Stomach smooth muscle (tissue), 2 donors: ENCODE measurements around the gene PRSS16.
"Not testable (repeated sequence)": the region's sequence is repeated elsewhere in the genome, so short reads cannot be mapped to it uniquely, and the experiment has no call there.

Experiments
- H3K27ac ChIP-seq: one replicate; pipeline ENCODE4 v1.7.0; 2013; ENCODE audit warnings: mild to moderate bottlenecking, low read length, inconsistent platforms
- H3K27me3 ChIP-seq, 2 donors: one replicate each; pipeline ENCODE4 v1.7.0; 2013; ENCODE audit warnings: low read length in 2 of 2; ENCODE audit not compliant: insufficient read depth in 2 of 2, control insufficient read depth in 1 of 2
- H3K36me3 ChIP-seq, 2 donors: one replicate each; pipeline ENCODE4 v1.7.0; 2013; ENCODE audit warnings: low read length in 2 of 2; ENCODE audit not compliant: control insufficient read depth in 2 of 2, insufficient read depth in 2 of 2
- H3K4me1 ChIP-seq: one replicate; pipeline ENCODE4 v1.7.0; 2013; ENCODE audit warnings: low read length; ENCODE audit not compliant: control insufficient read depth, insufficient read depth
- H3K4me3 ChIP-seq, 2 donors: one replicate each; pipeline ENCODE4 v1.7.0; 2013; ENCODE audit warnings: low read length in 2 of 2
- H3K9ac ChIP-seq, 2 donors: one replicate each; pipeline ENCODE4 v1.7.0; 2013; ENCODE audit warnings: low read length in 2 of 2, mild to moderate bottlenecking in 1 of 2
- H3K9me3 ChIP-seq, 2 donors: one replicate each; pipeline ENCODE4 v1.7.0; 2013; ENCODE audit warnings: low read length in 2 of 2; ENCODE audit not compliant: control insufficient read depth in 2 of 2
- donor health status: healthy.
- donor health status: Pancreatic carcinoma.

Gene PRSS16, protein sequence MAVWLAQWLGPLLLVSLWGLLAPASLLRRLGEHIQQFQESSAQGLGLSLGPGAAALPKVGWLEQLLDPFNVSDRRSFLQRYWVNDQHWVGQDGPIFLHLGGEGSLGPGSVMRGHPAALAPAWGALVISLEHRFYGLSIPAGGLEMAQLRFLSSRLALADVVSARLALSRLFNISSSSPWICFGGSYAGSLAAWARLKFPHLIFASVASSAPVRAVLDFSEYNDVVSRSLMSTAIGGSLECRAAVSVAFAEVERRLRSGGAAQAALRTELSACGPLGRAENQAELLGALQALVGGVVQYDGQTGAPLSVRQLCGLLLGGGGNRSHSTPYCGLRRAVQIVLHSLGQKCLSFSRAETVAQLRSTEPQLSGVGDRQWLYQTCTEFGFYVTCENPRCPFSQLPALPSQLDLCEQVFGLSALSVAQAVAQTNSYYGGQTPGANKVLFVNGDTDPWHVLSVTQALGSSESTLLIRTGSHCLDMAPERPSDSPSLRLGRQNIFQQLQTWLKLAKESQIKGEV

DNA sequence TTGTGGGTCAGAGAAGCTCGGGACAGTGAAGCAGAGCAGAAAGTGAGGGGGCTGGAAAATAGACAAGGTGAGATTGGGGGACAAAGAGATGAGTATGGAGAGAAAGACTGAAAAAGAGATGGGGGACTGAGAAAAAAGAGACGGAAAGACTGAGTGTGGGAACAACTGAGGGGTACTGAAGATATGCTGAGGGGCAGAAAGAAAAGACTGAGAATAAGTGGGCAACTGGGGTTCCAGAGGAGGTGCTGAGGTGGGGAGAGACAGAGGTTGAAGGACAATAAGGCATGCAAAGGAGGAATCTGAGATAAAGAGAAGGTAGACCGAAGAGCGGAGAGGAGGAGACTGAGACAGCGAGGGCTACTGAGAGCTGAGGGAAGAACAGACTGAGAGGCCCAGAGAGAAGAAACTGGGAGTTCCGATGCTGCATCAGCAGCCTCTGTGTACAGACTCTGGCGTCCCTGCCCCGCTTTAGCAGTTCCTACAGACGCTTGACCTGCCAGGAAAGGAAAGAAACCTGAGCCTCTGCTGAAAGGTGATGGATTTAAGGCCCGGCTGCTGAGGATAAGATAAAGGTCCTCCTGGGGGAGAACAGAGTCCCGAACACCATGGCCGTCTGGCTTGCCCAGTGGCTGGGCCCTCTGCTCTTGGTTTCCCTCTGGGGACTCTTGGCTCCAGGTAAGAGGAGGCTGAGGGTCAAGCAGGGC is at the start of gene PRSS16:
Gene PRSS16 (plus strand): TSS at position 569 of the 704 bp plus-strand sequence. CDS start 37 bp downstream, at position 606.
- H3K9ac ChIP-seq, result no peak within 1 kb of the TSS
- no peaks in the 10 kb centered on the region for H3K9me3 ChIP-seq
- no peaks in the 10 kb centered on the region for H3K36me3 ChIP-seq
- H3K4me1 ChIP-seq, result peaks cover 13% of the 10 kb centered on the region
- no peak within 1 kb of the TSS for H3K27ac ChIP-seq
- H3K27me3 ChIP-seq, result peaks cover 39 to 45% of the 10 kb centered on the region in 2 donors
- H3K4me3 ChIP-seq, result no peak within 1 kb of the TSS

DNA sequence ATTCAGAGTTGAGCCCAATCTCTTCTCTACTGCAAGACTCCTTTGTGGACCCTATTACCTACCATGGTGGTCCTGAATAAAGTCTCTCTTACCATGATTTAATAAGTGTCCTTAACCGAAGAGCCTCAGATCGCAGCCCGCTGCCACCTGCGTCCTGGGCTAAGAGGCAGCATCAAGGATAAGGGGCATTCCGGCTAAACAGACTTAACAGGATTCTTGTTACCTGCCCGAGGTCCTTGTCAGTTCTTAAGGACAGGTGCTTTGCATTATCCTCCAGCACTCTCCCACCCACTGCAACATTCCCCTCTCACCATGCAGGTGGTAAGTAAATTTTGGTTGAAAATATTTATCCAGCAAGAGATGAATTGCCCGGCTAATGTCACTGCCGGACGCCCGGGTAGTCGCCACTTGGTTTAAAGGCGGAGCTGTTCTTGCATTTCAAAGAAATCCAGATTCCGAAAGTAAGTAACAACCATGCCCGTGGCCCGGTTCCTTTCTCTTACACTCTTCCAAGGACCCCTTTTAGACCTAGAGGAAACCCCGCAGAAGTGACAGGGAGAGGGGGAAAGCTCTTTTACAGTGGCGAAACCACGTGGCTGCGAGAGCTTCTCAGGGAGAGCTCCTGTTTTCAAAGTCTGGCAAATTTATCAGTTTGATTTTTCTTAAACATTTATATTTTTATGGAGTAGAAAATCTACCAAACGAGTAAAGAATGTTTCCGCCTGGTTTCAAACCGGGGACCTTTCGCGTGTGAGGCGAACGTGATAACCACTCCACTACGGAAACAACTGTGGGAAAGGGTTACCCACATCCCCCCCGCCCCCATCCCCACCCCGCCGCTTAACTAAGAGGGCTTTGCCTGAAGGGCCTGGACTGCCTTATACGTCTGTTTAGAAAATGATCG is 41.9 kb upstream of the PRSS16 start:
- Histone ChIP-seq H3K27ac (no peak overlapping the region), H3K4me3 (no peak overlapping the region), H3K36me3 (no peaks in the 10 kb centered on the region), H3K27me3 (peaks cover 13 to 32% of the 10 kb centered on the region in 2 donors), H3K4me1 (no peaks in the 10 kb centered on the region), H3K9ac (no peak overlapping the region), H3K9me3 (no peaks in the 10 kb centered on the region)

DNA sequence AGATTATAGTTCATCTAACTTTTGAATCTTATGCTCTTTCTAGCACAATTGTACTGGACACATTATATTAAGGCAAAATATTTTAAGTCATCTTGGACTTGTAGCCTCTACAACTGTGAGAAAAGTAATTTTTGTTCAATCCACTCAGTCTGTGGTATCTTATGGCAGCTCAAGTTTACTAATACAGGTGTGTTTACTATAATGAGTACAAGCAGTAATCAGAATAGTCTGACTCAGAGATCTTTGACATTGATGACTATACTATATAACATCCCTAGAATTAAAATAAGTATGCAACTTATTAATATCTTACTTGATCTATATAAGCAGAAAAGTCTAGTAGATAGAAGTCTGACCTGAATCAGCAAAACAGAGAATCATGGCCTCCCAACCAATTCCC is 40.7 kb upstream of the PRSS16 start:
- Histone ChIP-seq H3K27ac (no peak overlapping the region), H3K4me1 (no peaks in the 10 kb centered on the region), H3K4me3 (no peak overlapping the region), H3K9me3 (no peaks in the 10 kb centered on the region), H3K9ac (no peak overlapping the region), H3K27me3 (peaks cover 17 to 34% of the 10 kb centered on the region in 2 donors), H3K36me3 (no peaks in the 10 kb centered on the region)

DNA sequence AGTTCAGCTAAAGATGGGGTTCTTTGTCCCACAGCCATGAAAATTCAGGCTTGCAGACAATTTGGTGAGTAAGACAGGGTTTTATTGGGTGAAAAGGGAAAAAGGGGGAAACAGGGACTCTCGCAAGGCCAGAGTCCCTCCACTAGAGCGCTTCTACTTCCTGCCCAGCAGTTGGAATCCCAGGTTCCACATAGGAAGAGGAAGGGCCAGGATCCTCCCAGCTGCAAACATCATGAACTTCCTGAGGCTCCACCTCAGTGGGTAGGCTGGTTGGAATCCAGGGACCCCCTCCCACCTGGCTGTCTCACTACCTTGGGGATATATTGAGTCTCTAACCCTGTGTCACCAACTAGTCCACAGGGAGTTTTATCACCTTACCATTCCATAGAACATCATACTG is 39.5 kb upstream of the PRSS16 start:
- H3K4me1 ChIP-seq, result no peaks in the 10 kb centered on the region
- H3K27me3 ChIP-seq, result peaks cover 17 to 35% of the 10 kb centered on the region in 2 donors
- H3K27ac ChIP-seq, result no peak overlapping the region
- H3K9me3 ChIP-seq, result no peaks in the 10 kb centered on the region
- no peaks in the 10 kb centered on the region for H3K36me3 ChIP-seq
- no peak overlapping the region for H3K4me3 ChIP-seq
- no peak overlapping the region for H3K9ac ChIP-seq

DNA sequence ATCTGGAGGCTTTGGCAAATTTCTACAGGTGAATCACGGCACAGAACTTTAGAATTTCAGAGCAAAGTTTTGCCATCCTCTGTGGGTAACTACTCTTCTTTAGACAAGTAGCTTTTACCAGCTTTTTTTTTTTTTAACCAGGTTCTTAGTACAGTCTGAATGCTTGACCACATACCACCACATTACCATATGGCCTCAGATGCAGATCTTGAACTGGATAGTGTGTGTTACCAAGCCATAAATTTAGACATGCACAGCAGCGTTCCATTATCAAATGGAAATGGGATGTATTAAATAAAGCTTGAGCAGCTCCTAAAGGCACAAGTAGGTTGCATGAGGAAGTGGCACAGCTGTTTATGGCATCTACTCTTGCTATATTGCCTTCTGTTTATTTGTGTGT is 38.3 kb upstream of the PRSS16 start:
- no peak overlapping the region for H3K27ac ChIP-seq
- no peaks in the 10 kb centered on the region for H3K36me3 ChIP-seq
- H3K27me3 ChIP-seq, result peaks cover 19 to 37% of the 10 kb centered on the region in 2 donors

DNA sequence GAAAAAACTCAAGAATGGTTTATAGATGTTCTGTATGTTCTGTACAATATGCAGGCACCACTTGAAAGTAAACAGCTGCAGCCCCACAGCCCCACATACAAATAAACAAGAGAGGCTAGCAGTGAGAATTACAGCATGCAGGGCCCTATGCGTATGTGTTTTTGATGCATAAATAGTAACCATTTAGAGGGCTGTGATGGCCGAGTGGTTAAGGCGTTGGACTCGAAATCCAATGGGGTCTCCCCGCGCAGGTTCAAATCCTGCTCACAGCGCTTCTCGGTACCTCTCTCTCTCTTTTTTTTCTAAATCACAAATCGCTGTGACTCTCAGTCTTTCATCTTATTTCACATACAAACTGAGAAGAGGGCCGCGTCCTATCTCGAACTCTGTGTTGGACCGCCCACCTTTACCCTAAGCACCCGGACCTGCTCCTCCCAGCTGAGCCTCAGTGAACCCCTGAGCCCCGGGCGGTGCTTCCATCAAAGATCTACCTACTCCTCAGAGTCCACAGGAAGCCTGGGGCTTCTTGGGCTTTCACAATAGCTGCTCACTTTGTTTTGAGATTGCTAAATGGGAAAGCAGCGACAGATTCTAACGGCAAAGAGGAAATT is 37.7 kb upstream of the PRSS16 start:
- H3K9ac ChIP-seq, result no peak overlapping the region
- no peaks in the 10 kb centered on the region for H3K36me3 ChIP-seq
- H3K4me1 ChIP-seq, result no peaks in the 10 kb centered on the region
- H3K27me3 ChIP-seq, result peaks cover 19 to 42% of the 10 kb centered on the region in 2 donors
- no peak overlapping the region for H3K27ac ChIP-seq
- no peaks in the 10 kb centered on the region for H3K9me3 ChIP-seq
- no peak overlapping the region for H3K4me3 ChIP-seq

More for the DNA sequence above, 38.3 kb upstream of the PRSS16 start:
- Histone ChIP-seq H3K9ac (no peak overlapping the region), H3K9me3 (no peaks in the 10 kb centered on the region), H3K4me1 (no peaks in the 10 kb centered on the region), H3K4me3 (no peak overlapping the region)

DNA sequence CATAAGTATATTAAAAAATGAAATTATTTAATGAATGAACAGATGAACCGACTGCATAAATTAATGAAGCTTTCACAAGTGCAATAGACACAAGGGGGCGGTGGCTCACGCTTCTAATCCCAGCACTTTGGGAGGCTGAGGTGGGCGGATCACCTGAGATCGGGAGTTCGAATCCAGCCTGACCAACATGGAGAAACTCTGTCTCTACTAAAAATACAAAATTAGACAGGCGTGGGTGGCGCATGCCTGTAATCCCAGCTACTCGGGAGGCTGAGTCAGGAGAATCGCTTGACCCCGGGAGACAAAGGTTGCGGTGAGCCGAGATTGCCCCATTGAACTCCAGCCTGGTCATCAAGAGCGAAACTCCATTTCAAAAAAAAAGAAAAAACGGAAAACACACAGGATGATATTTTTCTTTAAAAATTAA is 34.4 kb upstream of the PRSS16 start:
- not testable (repeated sequence) for H3K36me3 ChIP-seq, H3K9me3 ChIP-seq, H3K4me1 ChIP-seq, H3K27ac ChIP-seq, H3K9ac ChIP-seq, H3K4me3 ChIP-seq
- peaks cover 13 to 15% of the 10 kb centered on the region in 2 donors for H3K27me3 ChIP-seq

DNA sequence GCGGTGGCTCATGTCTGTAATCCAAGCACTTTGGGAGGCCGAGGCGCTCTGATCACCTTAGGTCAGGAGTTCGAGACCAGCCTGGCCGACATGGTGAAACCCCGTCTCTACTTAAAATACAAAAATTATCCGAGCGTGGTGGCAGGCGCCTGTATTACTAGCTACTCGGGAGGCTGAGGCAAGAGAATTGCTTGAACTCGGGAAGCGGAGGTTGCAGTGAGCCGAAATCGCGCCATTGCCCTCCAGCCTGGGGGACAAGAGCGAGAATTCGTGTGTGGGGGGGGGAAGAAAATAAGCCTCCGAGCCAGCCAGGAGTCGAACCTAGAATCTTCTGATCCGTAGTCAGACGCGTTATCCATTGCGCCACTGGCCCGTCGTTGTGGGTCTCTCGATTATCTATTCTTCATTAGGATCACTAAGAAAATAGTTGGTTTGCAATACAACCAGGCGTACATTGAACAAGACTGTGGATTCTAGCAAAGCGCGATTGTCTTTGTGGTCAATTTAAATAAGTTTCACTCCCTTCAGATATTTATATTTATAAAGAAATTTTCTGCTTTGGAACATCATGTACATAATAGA is 33.9 kb upstream of the PRSS16 start:
- H3K27me3 ChIP-seq, result peaks cover 12 to 15% of the 10 kb centered on the region in 2 donors
- H3K9ac ChIP-seq, result no peak overlapping the region
- no peak overlapping the region for H3K27ac ChIP-seq
- H3K4me3 ChIP-seq, result no peak overlapping the region
- H3K4me1 ChIP-seq, result no peaks in the 10 kb centered on the region
- H3K9me3 ChIP-seq, result peaks cover 4 to 10% of the 10 kb centered on the region in 2 donors
- H3K36me3 ChIP-seq, result no peaks in the 10 kb centered on the region

DNA sequence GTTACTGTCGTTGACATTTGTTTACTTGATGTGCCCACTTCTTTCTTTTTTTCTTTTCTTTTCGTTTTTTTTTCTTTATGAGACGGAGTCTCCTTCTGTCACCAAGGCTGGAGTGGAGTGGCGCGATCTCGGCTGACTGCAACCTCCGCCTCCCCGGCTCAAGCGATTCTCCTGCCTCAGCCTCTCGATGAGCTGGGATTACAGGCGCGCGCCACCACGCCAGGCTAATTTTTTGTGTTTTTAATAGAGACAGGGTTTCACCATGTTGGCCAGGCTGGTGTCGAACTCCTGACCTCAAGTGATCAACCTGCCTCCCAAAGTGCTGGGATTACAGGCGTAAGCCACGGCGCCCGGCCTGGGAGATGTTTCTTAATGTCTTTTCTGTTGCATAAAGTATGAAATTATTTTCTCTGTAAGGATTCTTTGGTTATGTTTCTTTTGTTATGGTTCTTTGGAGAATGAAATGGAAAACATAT is 33.3 kb upstream of the PRSS16 start:
- H3K9me3 ChIP-seq, result peaks cover 4 to 10% of the 10 kb centered on the region in 2 donors
- H3K4me1 ChIP-seq, result no peaks in the 10 kb centered on the region
- H3K27me3 ChIP-seq, result peaks cover 12 to 13% of the 10 kb centered on the region in 2 donors
- no peaks in the 10 kb centered on the region for H3K36me3 ChIP-seq
- no peak overlapping the region for H3K27ac ChIP-seq
- no peak overlapping the region for H3K9ac ChIP-seq
- no peak overlapping the region for H3K4me3 ChIP-seq
